NCI-H2029 treated with DMSO at 0.1 percent for 48 hours (cell line): ENCODE results near the gene ZBTB45.
"Not testable (repeated sequence)": the region's sequence is repeated elsewhere in the genome, so short reads cannot be mapped to it uniquely, and the experiment has no call there.

ENCODE experiments used
- DNase-seq: peaks from one replicate; lab custom pipeline; 2025; lab: John Stamatoyannopoulos, UW

Gene ZBTB45

GRCh38 chr19:58510084-58510862 is 9.3 kb downstream of the ZBTB45 start:
- no peak for DNase-seq

DNA sequence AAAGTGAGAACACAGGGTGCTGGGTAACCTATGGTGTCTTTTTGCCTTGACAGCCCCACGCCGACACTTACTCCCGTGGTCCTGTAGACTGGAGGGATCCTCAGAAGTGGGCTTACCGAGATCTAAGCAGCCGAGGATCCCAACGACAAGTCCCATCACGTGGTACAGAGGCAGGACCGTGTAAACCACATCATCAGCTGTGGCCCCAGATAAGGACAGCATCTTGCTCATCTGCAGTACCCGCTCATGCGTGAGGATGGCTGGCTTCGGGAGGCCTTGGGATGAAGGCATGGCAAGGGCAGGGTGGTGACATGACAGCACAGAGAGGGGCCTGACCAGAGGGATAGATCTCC is 9.9 kb downstream of the ZBTB45 start:
- no peak for DNase-seq

- not testable (repeated sequence) for DNase-seq
Observed at GRCh38 chr19:58507602-58508223, 11.9 kb downstream of the ZBTB45 start.

GRCh38 chr19:58500242-58500641 is 19.4 kb downstream of the ZBTB45 start:
- no peak for DNase-seq

GRCh38 chr19:58499021-58499927 is 20.3 kb downstream of the ZBTB45 start:
- DNase-seq: peak; percentile 94

- no peak for DNase-seq
Observed at GRCh38 chr19:58498316-58499020, 21.1 kb downstream of the ZBTB45 start.

GRCh38 chr19:58497634-58498170 is 21.9 kb downstream of the ZBTB45 start:
- no peak for DNase-seq

DNA sequence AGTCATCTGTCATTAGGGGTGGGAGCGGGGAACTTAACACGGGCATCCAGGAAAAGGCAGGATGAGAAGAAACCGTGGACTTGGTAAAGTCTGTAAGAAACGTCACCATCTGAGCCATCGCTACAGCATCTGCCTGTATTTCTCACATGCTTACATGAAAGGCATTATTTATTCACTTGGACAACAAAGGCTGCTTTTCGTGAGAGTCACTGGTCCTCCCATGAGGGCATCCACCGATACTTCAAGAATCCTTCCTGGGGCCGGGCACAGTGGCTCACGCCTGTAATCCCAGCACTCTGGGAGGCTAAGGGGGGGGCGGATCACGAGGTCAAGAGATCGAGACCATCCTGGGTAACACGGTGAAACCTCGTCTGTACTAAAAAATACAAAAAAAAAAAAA is 27.3 kb downstream of the ZBTB45 start:
- DNase-seq: no peak

- DNase-seq: no peak
Observed at GRCh38 chr19:58491393-58491792, 28.2 kb downstream of the ZBTB45 start.

DNA sequence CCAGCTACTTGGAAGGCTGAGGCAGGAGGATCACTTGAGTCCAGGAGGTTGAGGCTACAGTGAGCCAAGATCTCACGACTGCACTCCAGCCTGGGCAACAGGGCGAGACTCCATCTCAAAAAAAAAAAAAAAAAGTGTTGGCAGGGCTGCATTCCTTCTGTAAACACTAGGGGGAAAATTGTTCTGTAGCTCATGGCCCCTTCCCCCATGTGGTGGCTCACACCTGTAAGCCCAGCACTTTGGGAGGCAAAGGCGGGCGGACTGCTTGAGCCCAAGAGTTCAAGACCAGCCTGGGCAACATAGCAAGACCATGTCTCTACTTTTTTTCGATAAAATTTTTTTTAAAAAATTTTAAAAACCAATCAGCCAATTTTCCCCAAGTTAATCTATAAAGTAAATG is 35.3 kb downstream of the ZBTB45 start:
- DNase-seq: not testable (repeated sequence)

DNA sequence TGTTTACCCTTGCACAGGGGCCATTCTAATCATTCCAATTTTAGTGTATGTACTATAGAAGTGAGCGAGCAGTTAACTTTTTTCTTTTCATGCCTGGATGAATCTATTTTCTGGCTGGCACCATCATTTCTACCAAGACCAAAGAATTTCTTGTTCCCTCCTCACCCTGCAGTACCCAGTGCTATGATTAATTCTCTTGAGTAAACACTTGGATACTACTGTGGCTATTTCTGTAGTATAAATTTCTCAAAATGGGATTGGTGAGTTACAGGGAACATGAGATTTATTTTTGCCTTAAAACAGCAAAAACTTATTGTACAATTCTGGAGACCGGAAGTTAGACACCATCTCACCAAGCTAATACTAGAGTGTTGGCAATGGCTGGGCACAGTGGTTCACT is 35.8 kb downstream of the ZBTB45 start:
- DNase-seq: no peak

DNA sequence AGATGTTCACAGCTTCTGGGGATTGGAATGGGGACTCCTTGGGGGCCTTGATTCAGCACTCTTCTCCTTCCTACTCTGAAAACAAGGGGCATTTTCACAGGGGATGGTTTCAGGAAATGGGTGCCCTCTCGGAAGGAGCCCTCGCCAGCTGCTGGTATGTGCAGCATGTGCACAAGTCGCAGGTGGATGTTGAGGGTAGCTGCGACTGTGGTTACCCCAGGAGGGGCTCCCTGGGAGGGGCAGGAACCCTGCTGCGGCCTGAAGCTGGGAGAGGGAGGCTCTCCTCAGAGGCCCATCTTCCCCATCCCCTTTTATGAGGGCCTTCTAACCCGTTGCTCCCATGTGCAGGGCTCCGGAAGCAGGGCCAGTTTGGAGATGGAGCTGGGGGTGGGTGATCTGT is 37.2 kb downstream of the ZBTB45 start:
- no peak for DNase-seq

DNA sequence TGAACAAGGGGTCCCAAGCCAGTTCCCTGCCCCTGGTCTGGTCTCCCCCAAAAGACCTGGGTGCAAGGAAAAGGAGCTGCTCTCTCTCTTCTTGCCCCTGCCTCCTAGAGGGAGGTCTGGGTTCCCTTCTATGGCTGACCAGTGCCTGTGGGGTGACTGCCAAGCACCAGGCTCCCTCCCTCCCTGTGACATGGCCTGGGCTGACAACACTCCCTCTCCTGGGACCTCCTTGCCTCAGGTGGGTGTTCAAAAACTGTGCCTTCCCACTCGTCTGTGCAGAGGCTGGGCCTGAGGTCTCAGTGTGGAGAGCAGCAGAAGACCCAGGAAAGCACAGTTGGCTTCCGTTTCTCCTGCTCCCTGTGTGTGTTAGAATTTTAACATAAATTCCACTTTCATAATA is 38.8 kb downstream of the ZBTB45 start:
- no peak for DNase-seq

DNA sequence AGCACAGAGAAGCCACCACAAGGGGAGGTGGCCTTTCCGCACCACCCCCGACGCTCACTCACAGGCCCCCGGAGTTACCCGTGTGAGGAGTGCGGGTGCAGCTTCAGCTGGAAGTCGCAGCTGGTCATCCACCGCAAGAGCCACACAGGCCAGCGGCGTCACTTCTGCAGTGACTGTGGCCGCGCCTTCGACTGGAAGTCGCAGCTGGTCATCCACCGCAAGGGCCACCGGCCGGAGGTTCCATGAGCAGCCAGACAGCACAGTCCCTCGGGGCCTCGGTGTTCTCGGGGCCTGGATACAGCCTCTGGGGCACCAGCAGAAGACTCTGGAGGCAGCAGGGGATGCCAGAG is 39.2 kb downstream of the ZBTB45 start:
- DNase-seq: no peak

GRCh38 chr19:58479736-58480480 is 39.7 kb downstream of the ZBTB45 start:
- no peak for DNase-seq

DNA sequence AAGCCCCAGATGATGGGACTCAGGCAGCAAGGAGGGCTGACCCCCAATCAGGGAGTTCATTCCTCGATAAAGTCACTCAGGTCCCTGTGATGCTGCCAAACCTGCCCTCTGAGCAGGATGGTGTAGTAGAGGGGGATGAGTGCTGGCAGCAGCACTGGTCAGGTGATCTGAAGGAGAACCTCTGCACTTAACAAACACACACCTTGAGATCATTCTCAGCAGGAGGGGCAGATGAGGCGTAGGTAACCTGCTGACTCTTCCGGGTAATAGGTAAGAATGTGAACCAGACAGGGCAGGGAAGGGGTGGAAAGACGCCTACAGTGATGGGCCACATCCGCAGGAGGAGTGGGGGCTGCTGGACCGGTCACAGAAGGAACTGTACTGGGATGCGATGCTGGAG is 40.3 kb downstream of the ZBTB45 start:
- DNase-seq: no peak

DNA sequence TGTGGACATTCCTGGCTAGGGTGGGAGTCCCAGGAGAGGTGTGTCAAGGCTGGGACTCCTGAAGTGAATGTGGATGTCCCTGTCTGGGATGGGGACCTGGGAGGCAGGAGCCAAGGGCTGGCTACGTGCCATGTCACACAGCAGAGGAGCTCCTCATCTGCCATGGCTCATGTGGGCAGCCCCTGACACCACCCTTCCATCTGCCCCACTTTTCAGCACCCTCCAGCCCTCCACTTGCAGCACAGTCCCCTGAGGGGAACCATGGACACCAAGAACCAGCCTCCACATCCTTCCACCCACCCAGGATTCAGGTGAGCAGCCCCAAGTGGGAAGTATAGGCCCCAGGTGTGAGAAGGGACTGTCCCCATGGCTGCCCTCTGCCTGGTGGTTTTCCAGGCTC is 41.7 kb downstream of the ZBTB45 start:
- no peak for DNase-seq

DNA sequence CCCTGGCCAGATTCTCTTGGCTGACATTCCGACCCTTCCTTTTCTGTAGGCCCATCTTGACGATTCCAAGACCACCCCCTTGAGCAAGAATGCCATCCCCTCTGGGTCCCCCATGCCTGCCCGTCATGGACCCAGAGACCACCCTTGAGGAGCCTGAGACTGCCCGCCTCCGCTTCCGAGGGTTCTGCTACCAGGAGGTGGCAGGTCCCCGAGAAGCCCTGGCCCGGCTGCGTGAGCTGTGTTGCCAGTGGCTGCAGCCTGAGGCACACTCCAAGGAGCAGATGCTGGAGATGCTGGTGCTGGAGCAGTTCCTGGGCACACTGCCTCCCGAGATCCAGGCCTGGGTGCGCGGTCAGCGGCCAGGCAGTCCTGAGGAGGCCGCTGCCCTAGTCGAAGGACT is 42.5 kb downstream of the ZBTB45 start:
- no peak for DNase-seq

DNA sequence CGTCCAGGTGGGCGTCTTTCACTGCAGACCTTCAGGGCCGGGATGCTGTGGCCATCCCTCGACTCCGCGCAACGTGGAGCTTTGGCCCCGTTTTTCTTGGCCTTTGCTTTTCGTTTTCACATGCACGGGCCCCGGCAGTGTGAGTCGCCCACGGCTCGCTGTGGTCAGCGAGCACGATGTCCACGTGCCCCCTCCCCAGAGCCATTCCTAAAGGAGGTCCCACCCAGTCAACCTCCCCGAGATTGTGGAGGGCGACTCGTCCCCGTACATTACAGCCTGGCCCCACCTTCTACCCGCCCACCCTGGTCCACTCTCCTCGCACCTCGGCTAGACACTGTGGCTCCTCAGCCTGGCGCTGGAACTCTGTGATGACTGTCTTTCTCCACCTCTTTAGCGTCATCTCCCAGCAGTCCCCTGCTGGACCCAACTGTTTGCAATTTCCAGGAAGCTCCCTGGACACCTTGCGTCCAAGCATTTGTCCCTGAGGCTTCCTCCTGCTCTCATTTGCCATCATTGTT is 43.1 kb downstream of the ZBTB45 start:
- DNase-seq: no peak

GRCh38 chr19:58475714-58476497 is 43.7 kb downstream of the ZBTB45 start, which contains the start of gene ZNF446:
TSS of gene ZNF446 (plus strand) at chr19:58476352. CDS start at chr19:58477219, 867 bp downstream.
- DNase-seq: peak; percentile 76
